Measurements from ENCODE around the gene RCE1.

RCE1 gene

DNA sequence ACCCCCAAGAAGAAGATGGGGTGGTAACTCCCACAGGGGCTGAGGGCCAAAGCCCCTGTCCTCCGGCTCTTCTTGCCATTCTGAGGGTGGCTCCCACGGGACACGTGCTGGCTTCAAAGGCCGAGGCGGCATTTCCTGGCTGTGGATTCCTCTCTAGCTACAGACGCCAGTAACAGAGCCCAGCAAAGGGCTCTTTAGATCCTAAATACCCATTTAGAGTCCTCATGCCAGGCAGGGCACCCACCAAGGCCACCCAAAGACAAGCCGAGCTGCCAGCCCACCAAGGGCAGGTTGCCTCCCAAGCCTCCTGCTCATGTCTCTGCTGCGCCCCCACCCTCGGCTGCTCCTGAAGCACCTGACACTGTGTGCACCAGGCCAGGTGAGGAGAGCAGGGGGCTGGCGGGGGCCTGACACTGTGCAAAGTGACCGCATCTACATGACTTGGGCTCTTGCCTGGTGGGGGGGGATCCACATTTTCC, 19.4 kb downstream of the RCE1 start:
- no peak for DNase-seq (ENCODE audit: extremely low spot score)
- CTCF ChIA-PET = no interaction called here
- POLR2A ChIA-PET = no interaction called here
- TF ChIP-seq CTCF (IDR thresholded peaks at IDR 0.05; ENCODE audit: control extremely low read depth, extremely low read depth, low read depth, missing control alignments) = no peak

GRCh38 chr11:66863428-66864125, 20.3 kb downstream of the RCE1 start:
- POLR2A ChIA-PET = no interaction called here
- DNase-seq (ENCODE audit: extremely low spot score) = no peak
- TF ChIP-seq CTCF (IDR thresholded peaks at IDR 0.05; ENCODE audit: control extremely low read depth, extremely low read depth, low read depth, missing control alignments) = no peak
- CTCF ChIA-PET = no interaction called here

DNA sequence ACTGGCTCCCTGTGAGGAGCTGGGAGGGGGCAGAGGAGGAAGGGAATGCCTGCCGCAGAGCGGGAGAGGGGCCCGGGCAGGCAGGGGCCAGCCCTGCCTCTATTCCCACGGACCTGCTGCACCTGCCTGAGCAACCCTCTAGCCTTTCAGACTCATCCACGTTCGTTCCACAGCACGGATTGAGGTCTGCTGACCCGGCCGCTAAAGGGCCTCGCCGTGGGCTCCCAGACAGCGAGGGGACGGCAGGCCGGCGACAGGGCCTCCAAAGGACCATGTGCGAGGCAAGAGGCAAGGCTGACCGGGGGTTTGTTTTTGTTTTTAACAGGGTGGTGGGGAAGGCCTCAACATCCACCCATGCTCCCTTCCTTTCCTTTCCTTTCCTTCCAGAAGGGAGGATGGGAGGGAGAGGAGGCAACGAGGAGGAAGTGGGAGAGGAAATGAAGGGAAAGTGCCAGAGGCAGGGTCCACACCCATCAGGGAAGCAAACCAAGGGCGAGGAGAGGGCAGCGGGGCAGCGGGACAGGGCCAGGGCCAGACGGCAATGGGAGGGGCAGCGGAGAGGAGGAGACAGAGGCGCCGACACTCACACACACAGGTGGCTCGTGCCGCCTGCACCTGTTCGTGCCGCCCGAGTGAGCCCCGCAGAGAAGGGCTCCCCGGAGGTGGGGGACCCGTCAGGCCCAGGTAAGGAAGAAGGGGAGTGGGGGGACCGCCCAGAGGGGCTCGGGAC, 21.1 kb downstream of the RCE1 start:
- no peak for TF ChIP-seq CTCF (IDR thresholded peaks at IDR 0.05; ENCODE audit: control extremely low read depth, extremely low read depth, low read depth, missing control alignments)
- CTCF ChIA-PET = interaction anchor here (3.4 kb wide), 1 partner anchor 12 kb away, joined by 11 read pairs; no protein-coding TSS in a partner anchor
- POLR2A ChIA-PET = no interaction called here
- no peak for DNase-seq (ENCODE audit: extremely low spot score)

DNA sequence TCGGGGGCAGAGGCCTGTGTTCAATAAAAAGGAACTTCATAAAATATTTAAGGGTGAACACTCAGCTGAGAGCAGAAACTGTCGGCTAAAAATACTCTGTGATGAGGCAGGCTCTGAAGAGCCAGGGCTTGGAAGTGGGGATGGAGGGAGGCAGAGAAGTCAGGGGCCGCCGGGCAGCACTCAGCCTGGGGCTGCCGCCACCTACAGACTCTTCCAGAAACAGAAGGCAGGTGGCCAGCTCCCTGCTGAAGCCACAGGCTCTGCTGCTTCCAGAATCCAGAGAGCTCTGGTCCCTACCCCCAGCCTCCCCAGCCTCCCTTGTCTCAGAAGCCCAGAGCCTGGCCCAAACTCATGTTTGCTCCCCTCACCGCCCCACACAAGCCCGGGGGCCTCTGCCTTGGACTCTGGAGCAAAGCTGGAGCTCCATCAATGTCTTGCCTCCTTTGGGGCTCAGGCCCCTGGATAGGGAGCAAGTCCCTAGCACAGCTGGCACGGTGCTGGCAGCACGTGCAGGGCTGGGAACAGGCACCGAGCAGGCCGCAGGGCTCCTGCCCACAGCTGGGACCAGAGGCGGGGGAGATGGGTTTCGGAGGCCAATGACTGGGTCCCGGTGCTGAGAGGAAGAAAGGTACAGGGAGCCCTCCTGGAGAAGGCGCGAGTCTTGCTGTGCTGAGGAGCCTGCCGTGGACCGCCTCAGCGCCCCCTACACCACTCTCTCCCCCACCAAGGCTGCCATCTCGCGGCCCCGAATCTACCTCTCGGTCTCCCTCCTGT, 21.9 kb downstream of the RCE1 start:
- ChIA-PET CTCF (interaction anchor here (3.4 kb wide), 1 partner anchor 13 kb away, joined by 11 read pairs; no protein-coding TSS in a partner anchor), POLR2A (no interaction called here)
- TF ChIP-seq CTCF (IDR thresholded peaks at IDR 0.05; ENCODE audit: control extremely low read depth, extremely low read depth, low read depth, missing control alignments) = no peak
- no peak for DNase-seq (ENCODE audit: extremely low spot score)

DNA sequence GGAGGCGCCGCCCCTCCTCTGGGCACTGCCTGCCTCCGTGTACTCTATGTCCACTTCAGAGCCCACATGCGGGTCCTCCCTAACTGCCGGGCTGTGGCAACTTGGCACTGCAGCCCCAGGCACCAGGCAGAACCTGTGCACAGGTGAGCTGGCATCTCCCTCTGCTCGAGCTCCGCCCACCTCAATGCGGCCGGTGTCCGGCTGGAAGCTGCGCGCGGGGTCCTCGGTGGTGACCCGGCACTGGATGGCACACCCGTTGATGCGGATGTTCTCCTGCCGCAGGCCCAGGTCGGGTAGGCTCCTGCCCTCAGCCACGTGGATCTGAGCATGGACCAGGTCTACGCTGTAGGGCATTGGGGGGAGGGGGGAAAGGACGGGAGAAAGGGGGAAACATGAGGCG, 22.8 kb downstream of the RCE1 start:
- POLR2A ChIA-PET = no interaction called here
- CTCF ChIA-PET = interaction anchor here (1.7 to 3.4 kb wide), 3 partner anchors 14 to 188 kb away, joined by 6 to 11 read pairs (median 9); partner anchors contain the start of gene RBM4B
- no peak for DNase-seq (ENCODE audit: extremely low spot score)
- TF ChIP-seq CTCF (IDR thresholded peaks at IDR 0.05; ENCODE audit: control extremely low read depth, extremely low read depth, low read depth, missing control alignments) = no peak

- CTCF ChIA-PET = interaction anchor here (1.1 to 3.4 kb wide), 7 partner anchors 14 to 188 kb away, joined by 3 to 11 read pairs (median 6); partner anchors contain the start of genes RBM4B and RCE1
- no peak for DNase-seq (ENCODE audit: extremely low spot score)
- POLR2A ChIA-PET = interaction anchor here (1.1 kb wide), 1 partner anchor 10 kb away, joined by 3 read pairs; no protein-coding TSS in a partner anchor
- TF ChIP-seq CTCF (IDR thresholded peaks at IDR 0.05; ENCODE audit: control extremely low read depth, extremely low read depth, low read depth, missing control alignments) = no peak
Observed at GRCh38 chr11:66866511-66866986, 23.3 kb downstream of the RCE1 start.

Measured in GM10248 (cell line).